ENCODE measurements around the gene LMAN1L.
A peak's percentile ranks its signal among the peaks of the same experiment; 100 is the strongest.

The LMAN1L gene

DNA sequence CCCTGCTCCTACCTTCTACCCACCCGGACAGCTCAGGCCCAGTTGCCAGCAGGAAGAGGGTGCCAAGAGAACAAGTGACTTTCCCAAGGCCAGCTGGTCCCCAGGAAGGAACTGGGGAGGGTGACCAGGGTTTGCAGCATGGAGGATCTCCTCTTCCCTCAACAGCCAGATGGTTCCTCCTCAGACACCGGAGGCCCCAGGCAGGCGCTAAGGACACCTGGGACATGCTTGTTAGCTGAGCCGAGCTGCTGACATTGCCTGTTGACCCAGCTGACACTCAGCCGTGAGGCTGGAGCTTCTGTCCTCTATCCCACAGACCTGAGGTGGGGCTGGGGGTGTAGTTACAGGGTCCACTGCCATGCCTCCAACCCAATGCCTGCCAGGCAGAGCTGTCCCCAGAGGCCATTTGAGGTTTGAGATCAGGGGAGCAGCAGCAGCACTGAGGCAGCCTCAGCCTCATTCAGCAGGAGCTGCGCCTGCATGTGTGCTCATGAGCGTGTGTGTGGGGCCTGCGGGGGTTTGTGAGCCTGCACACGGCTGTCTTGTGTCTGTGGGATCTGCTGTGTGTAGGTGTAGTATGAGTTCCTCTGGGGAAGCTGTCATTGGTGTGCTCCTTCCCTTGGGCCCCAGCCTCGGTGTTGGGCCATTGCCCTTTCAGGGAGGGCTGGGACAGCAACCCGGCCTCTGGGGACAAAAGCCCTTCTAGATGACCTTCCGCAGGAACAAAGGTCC, 20.9 kb downstream of the LMAN1L start:
- peaks cover 15% of the 10 kb centered on the region for H3K36me3 ChIP-seq (ENCODE audit: control insufficient read depth, insufficient read depth, low read length)
- no peaks in the 10 kb centered on the region for H3K9me3 ChIP-seq (ENCODE audit: control insufficient read depth, insufficient read depth, low read depth, low read length)
- peaks cover 5% of the 10 kb centered on the region for H3K4me1 ChIP-seq (ENCODE audit: control insufficient read depth, insufficient read depth, low read length)
- H3K27me3 ChIP-seq (ENCODE audit: control insufficient read depth, insufficient read depth, low read length) = peaks cover 9% of the 10 kb centered on the region; the same call in 1 of the 2 replicates
- no peak overlapping the region for H3K4me3 ChIP-seq (ENCODE audit: low read depth, low read length)
- H3K27ac ChIP-seq (ENCODE audit: low read depth, low read length) = no peak overlapping the region
- no peak overlapping the region for H3K9ac ChIP-seq (ENCODE audit: low read length)

- Histone ChIP-seq H3K4me3 (ENCODE audit: low read depth, low read length) (no peak overlapping the region), H3K4me1 (ENCODE audit: control insufficient read depth, insufficient read depth, low read length) (peaks cover 5% of the 10 kb centered on the region), H3K9ac (ENCODE audit: low read length) (no peak overlapping the region), H3K27ac (ENCODE audit: low read depth, low read length) (no peak overlapping the region), H3K9me3 (ENCODE audit: control insufficient read depth, insufficient read depth, low read depth, low read length) (no peaks in the 10 kb centered on the region), H3K27me3 (ENCODE audit: control insufficient read depth, insufficient read depth, low read length) (no peaks in the 10 kb centered on the region), H3K36me3 (ENCODE audit: control insufficient read depth, insufficient read depth, low read length) (peaks cover 16% of the 10 kb centered on the region)
Measured at GRCh38 chr15:74835312-74835823, 22.7 kb downstream of the LMAN1L start.

GRCh38 chr15:74836846-74837245, 24.2 kb downstream of the LMAN1L start:
- Histone ChIP-seq H3K9ac (ENCODE audit: low read length) (no peak overlapping the region), H3K4me3 (ENCODE audit: low read depth, low read length) (no peak overlapping the region), H3K27ac (ENCODE audit: low read depth, low read length) (no peak overlapping the region), H3K36me3 (ENCODE audit: control insufficient read depth, insufficient read depth, low read length) (peaks cover 19% of the 10 kb centered on the region), H3K27me3 (ENCODE audit: control insufficient read depth, insufficient read depth, low read length) (no peaks in the 10 kb centered on the region), H3K4me1 (ENCODE audit: control insufficient read depth, insufficient read depth, low read length) (peaks cover 6% of the 10 kb centered on the region), H3K9me3 (ENCODE audit: control insufficient read depth, insufficient read depth, low read depth, low read length) (no peaks in the 10 kb centered on the region)

- Histone ChIP-seq H3K36me3 (ENCODE audit: control insufficient read depth, insufficient read depth, low read length) (peaks cover 19% of the 10 kb centered on the region), H3K4me3 (ENCODE audit: low read depth, low read length) (no peak overlapping the region), H3K27me3 (ENCODE audit: control insufficient read depth, insufficient read depth, low read length) (no peaks in the 10 kb centered on the region), H3K9me3 (ENCODE audit: control insufficient read depth, insufficient read depth, low read depth, low read length) (no peaks in the 10 kb centered on the region), H3K27ac (ENCODE audit: low read depth, low read length) (no peak overlapping the region), H3K9ac (ENCODE audit: low read length) (no peak overlapping the region), H3K4me1 (ENCODE audit: control insufficient read depth, insufficient read depth, low read length) (peaks cover 11% of the 10 kb centered on the region)
Measured at GRCh38 chr15:74837482-74838136, 25.0 kb downstream of the LMAN1L start.

DNA sequence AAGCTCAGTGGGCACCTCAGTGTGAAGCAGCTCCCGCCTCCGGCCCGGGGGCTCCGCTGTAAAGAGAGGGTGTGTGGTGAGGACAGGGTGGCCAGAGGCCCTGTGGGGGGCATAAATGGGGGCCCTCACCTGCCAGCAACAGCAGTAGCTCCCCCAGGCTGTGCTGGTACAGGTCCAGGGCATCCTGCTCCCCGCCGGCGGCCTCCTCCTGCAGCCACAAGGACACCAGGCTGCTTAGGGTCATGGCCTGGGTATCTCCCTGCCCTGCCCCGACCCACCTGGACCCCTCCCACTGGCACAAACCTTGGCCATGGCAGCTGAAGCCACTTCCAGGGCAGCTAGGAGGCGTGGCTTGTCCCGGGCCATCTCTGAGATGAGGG, 25.5 kb downstream of the LMAN1L start:
- Histone ChIP-seq H3K27ac (ENCODE audit: low read depth, low read length) (no peak overlapping the region), H3K27me3 (ENCODE audit: control insufficient read depth, insufficient read depth, low read length) (no peaks in the 10 kb centered on the region), H3K9ac (ENCODE audit: low read length) (no peak overlapping the region), H3K36me3 (ENCODE audit: control insufficient read depth, insufficient read depth, low read length) (peaks cover 19% of the 10 kb centered on the region), H3K9me3 (ENCODE audit: control insufficient read depth, insufficient read depth, low read depth, low read length) (no peaks in the 10 kb centered on the region), H3K4me3 (ENCODE audit: low read depth, low read length) (no peak overlapping the region), H3K4me1 (ENCODE audit: control insufficient read depth, insufficient read depth, low read length) (peaks cover 11% of the 10 kb centered on the region)

GRCh38 chr15:74838746-74839525, 26.3 kb downstream of the LMAN1L start:
- Histone ChIP-seq H3K4me3 (ENCODE audit: low read depth, low read length) (no peak overlapping the region), H3K36me3 (ENCODE audit: control insufficient read depth, insufficient read depth, low read length) (peaks cover 19% of the 10 kb centered on the region)

DNA sequence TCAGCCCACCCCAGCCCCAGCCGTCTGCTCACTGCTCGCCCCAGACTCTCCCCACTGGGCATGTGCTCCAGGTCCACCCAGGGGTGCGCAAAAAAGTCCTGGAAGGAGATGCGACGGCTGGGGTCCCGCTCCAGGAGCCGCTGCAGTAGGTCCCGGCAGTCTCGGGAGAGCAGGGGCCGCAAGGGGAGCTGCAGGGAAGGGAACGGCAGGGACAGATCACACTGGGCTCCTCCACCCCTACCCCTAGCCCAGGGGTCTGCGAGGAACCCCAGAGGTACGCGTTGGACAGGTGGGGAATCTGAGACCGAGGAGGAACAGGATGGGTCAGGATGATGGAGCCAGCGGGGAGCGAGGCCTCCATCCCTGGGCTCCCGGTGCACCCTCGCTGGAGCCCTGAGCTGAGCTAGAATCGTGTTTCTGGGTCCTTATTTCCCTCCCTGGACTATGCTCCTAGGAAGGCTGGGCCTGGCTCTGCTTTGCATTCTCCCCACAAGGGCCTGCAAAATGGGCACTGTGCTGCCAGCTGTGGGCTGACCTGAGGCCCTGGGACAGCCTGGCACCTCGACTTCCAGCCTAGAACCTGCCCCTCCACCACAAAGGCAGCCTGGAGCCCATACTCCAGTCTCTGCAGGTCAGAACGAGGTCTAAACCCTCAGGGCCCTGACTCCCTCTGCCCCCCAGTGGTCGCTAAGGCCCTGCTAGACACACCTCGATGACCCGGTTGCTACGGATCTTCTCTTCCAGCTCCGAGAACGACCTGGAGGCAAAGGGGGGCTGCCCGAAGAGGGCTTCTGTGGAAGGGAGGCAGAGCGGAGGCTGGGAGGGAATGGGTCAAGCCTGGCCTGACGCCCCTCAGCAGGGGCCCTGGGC, 27.1 kb downstream of the LMAN1L start:
- Histone ChIP-seq H3K36me3 (ENCODE audit: control insufficient read depth, insufficient read depth, low read length) (peaks cover 25% of the 10 kb centered on the region), H3K4me1 (ENCODE audit: control insufficient read depth, insufficient read depth, low read length) (peaks cover 22% of the 10 kb centered on the region), H3K27me3 (ENCODE audit: control insufficient read depth, insufficient read depth, low read length) (no peaks in the 10 kb centered on the region), H3K9me3 (ENCODE audit: control insufficient read depth, insufficient read depth, low read depth, low read length) (no peaks in the 10 kb centered on the region), H3K27ac (ENCODE audit: low read depth, low read length) (no peak overlapping the region), H3K9ac (ENCODE audit: low read length) (no peak overlapping the region), H3K4me3 (ENCODE audit: low read depth, low read length) (no peak overlapping the region)

More at GRCh38 chr15:74838746-74839525, 26.3 kb downstream of the LMAN1L start:
- Histone ChIP-seq H3K27ac (ENCODE audit: low read depth, low read length) (no peak overlapping the region), H3K9me3 (ENCODE audit: control insufficient read depth, insufficient read depth, low read depth, low read length) (no peaks in the 10 kb centered on the region), H3K4me1 (ENCODE audit: control insufficient read depth, insufficient read depth, low read length) (peaks cover 16% of the 10 kb centered on the region), H3K27me3 (ENCODE audit: control insufficient read depth, insufficient read depth, low read length) (no peaks in the 10 kb centered on the region), H3K9ac (ENCODE audit: low read length) (no peak overlapping the region)

DNA sequence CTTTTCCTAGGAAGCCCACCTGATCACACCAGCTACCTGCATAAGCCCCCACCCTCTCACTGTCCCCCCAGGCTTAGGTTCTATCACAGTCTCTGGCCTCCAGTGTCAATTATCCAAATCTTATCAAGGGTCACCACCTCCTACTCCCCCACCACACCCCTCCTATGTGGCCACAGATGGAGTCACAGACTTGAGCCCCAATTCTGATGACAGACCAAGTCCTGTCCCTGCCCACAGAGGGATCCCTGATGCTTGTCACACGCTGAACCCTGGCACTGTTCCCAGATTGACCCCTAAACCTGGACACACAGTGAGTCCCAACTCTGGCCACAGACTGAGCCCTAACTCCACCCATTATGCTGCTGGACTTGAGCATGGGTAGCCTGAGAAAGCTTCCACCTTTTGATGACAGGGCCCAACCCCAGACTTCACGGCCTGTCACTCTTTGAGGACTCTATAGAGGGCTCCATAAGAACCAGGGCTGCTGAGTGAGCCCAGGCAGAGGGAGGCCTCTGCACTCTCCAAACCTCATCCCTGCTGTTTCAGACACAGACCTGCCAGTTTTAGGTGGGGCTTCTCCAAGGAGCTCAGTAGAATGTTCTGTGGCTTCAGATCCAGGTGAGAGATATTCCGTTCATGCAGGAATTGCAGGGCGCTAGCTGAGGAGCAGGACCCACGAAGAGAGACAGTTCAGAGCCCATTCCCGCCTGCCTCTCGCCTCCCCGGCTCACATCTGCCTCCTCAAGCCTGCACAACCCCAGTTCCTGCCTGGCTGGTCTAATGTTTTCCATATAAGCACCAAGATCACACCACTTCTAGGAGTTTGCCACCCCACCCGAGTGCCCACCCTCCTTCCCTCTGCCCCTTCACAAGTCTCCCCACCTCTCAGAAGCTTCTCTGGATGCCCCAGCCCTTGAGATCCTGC, 28.5 kb downstream of the LMAN1L start:
- H3K4me3 ChIP-seq (ENCODE audit: low read depth, low read length) = no peak overlapping the region
- no peaks in the 10 kb centered on the region for H3K9me3 ChIP-seq (ENCODE audit: control insufficient read depth, insufficient read depth, low read depth, low read length)
- peaks cover 17% of the 10 kb centered on the region for H3K4me1 ChIP-seq (ENCODE audit: control insufficient read depth, insufficient read depth, low read length)
- H3K27me3 ChIP-seq (ENCODE audit: control insufficient read depth, insufficient read depth, low read length) = no peaks in the 10 kb centered on the region
- no peak overlapping the region for H3K27ac ChIP-seq (ENCODE audit: low read depth, low read length)
- H3K9ac ChIP-seq (ENCODE audit: low read length) = no peak overlapping the region
- peaks cover 34% of the 10 kb centered on the region for H3K36me3 ChIP-seq (ENCODE audit: control insufficient read depth, insufficient read depth, low read length)

GRCh38 chr15:74841891-74842373, 29.3 kb downstream of the LMAN1L start:
- peaks cover 30% of the 10 kb centered on the region for H3K36me3 ChIP-seq (ENCODE audit: control insufficient read depth, insufficient read depth, low read length)
- no peaks in the 10 kb centered on the region for H3K9me3 ChIP-seq (ENCODE audit: control insufficient read depth, insufficient read depth, low read depth, low read length)
- H3K4me1 ChIP-seq (ENCODE audit: control insufficient read depth, insufficient read depth, low read length) = peaks cover 17% of the 10 kb centered on the region
- H3K4me3 ChIP-seq (ENCODE audit: low read depth, low read length) = peak overlapping the region; percentile 86
- H3K27me3 ChIP-seq (ENCODE audit: control insufficient read depth, insufficient read depth, low read length) = no peaks in the 10 kb centered on the region
- H3K27ac ChIP-seq (ENCODE audit: low read depth, low read length) = no peak overlapping the region
- no peak overlapping the region for H3K9ac ChIP-seq (ENCODE audit: low read length)

Measured in HUES6 (cell line).